IMR-90 (cell line): ENCODE data around the gene SLC2A10. TPM values are rescaled to one million over a fixed set of nuclear protein-coding genes. Genes with fewer than 3 reads are reported as not detected.

ENCODE experiments used
- ATAC-seq: fragments of 200-7000 bp; cut with Tn5 transposase; 2 replicates; pipeline ENCODE4 v1.9.1; 2020; ENCODE audit warnings: low read depth, mild to moderate bottlenecking, moderate library complexity
- BruUV-seq: library from RNA; stranded (reverse); fragments of 400-500 nt; replicated peaks from 2 replicates; lab custom pipeline; 2021; lab: Mats Ljungman, UMichigan
- CTCF ChIA-PET: fragments of 300-600 bp; formaldehyde crosslinking; extraction: SDS; loops from one replicate; lab custom pipeline; 2021; ENCODE audit warnings: antibody characterized with exemption; lab: Yijun Ruan, JAX
- POLR2A ChIA-PET: fragments of 300-600 bp; sonication (Branson Sonifier 250); formaldehyde crosslinking; loops from one replicate; lab custom pipeline; 2022; ENCODE audit warnings: antibody characterized with exemption; ENCODE audit not compliant: unreplicated experiment; lab: Charles Lee
- DNase-seq: peaks from one replicate; pipeline ENCODE4 v3.0.0; 2013
- H2AFZ ChIP-seq: replicated peaks from 2 replicates; pipeline ENCODE3; 2013; ENCODE audit warnings: low read length, mild to moderate bottlenecking; ENCODE audit not compliant: poor library complexity
- H2AK5ac ChIP-seq: 2 replicates; pipeline ENCODE4 v1.6.1; 2013; ENCODE audit warnings: low read depth, low read length, inconsistent platforms
- H2AK9ac ChIP-seq: replicated peaks from 2 replicates; pipeline ENCODE3; 2013; ENCODE audit warnings: mild to moderate bottlenecking, low read depth, low read length, moderate library complexity; ENCODE audit not compliant: poor library complexity
- H2BK120ac ChIP-seq: 2 replicates; pipeline ENCODE4 v1.6.1; 2013; ENCODE audit warnings: low read depth, low read length, inconsistent platforms
- H2BK15ac ChIP-seq: 3 replicates; pipeline ENCODE4 v1.6.1; 2013; ENCODE audit warnings: low read depth, low read length, inconsistent platforms
- H2BK20ac ChIP-seq: 2 replicates; pipeline ENCODE4 v1.6.1; 2013; ENCODE audit warnings: low read depth, mild to moderate bottlenecking, inconsistent platforms, low read length, moderate library complexity
- H2BK5ac ChIP-seq: 2 replicates; pipeline ENCODE4 v1.6.1; 2013; ENCODE audit warnings: mild to moderate bottlenecking, low read depth, low read length, inconsistent platforms; ENCODE audit not compliant: poor library complexity, severe bottlenecking
- H3K14ac ChIP-seq: replicated peaks from 2 replicates; pipeline ENCODE4 v1.6.1; 2013; ENCODE audit warnings: low read depth, low read length, inconsistent platforms
- H3K18ac ChIP-seq: 2 replicates; pipeline ENCODE4 v1.6.1; 2013; ENCODE audit warnings: low read depth, low read length, control low read depth
- H3K23ac ChIP-seq: 2 replicates; pipeline ENCODE4 v1.6.1; 2013; ENCODE audit warnings: low read depth, low read length, inconsistent platforms
- H3K27ac ChIP-seq: 2 replicates; pipeline ENCODE4 v1.5.1; 2013; ENCODE audit warnings: mild to moderate bottlenecking, control low read depth, low read length; ENCODE audit not compliant: insufficient read depth
- H3K27me3 ChIP-seq: 2 replicates; pipeline ENCODE4 v1.6.1; 2013; ENCODE audit warnings: low read length; ENCODE audit not compliant: control insufficient read depth, insufficient read depth
- H3K36me3 ChIP-seq: 2 replicates; pipeline ENCODE4 v1.6.1; 2013; ENCODE audit warnings: low read length, mixed read lengths; ENCODE audit not compliant: control insufficient read depth, insufficient read depth
- H3K4ac ChIP-seq: 2 replicates; pipeline ENCODE4 v1.6.1; 2013; ENCODE audit warnings: low read depth, low read length, inconsistent platforms
- H3K4me1 ChIP-seq: 2 replicates; pipeline ENCODE4 v1.6.1; 2013; ENCODE audit warnings: low read length, mixed read lengths; ENCODE audit not compliant: control insufficient read depth, insufficient read depth
- H3K4me2 ChIP-seq: 2 replicates; pipeline ENCODE4 v1.6.1; 2013; ENCODE audit warnings: low read depth, mild to moderate bottlenecking, control low read depth, low read length, moderate library complexity
- H3K4me3 ChIP-seq: 2 replicates; pipeline ENCODE4 v1.5.1; 2013; ENCODE audit warnings: low read depth, mild to moderate bottlenecking, control low read depth, low read length, moderate library complexity; ENCODE audit not compliant: insufficient read depth
- H3K56ac ChIP-seq: 2 replicates; pipeline ENCODE4 v1.6.1; 2013; ENCODE audit warnings: low read length, inconsistent platforms; ENCODE audit not compliant: insufficient read depth; ENCODE audit errors: extremely low read depth
- H3K79me1 ChIP-seq, 2 experiments: 2 replicates each; pipeline ENCODE4 v1.6.1; 2013; ENCODE audit warnings: low read length in 2 of 2, inconsistent platforms in 1 of 2, low read depth in 1 of 2
- H3K9ac ChIP-seq: 2 replicates; pipeline ENCODE4 v1.6.1; 2013; ENCODE audit warnings: low read depth, low read length, control low read depth
- H3K9me1 ChIP-seq: 2 replicates; pipeline ENCODE4 v1.6.1; 2013; ENCODE audit warnings: low read length, inconsistent platforms; ENCODE audit not compliant: insufficient read depth
- H3K9me3 ChIP-seq: 2 replicates; pipeline ENCODE4 v1.6.1; 2013; ENCODE audit warnings: low read length; ENCODE audit not compliant: control insufficient read depth, insufficient read depth
- H4K20me1 ChIP-seq: 2 replicates; pipeline ENCODE4 v1.6.1; 2013; ENCODE audit warnings: low read length, inconsistent platforms; ENCODE audit not compliant: insufficient read depth
- H4K5ac ChIP-seq: 2 replicates; pipeline ENCODE4 v1.6.1; 2013; ENCODE audit warnings: mild to moderate bottlenecking, low read depth, low read length, control low read depth
- H4K8ac ChIP-seq, 2 experiments: 2 replicates each; pipeline ENCODE4 v1.6.1; 2013; ENCODE audit warnings: low read depth in 2 of 2, low read length in 2 of 2, control low read depth in 1 of 2, inconsistent platforms in 1 of 2
- H4K91ac ChIP-seq: 2 replicates; pipeline ENCODE4 v1.6.1; 2013; ENCODE audit warnings: low read depth, low read length, inconsistent platforms; ENCODE audit not compliant: insufficient read depth
- POLR2A ChIP-seq: IDR thresholded peaks from 2 replicates; pipeline ENCODE4 v1.6.1; 2012; ENCODE audit warnings: mild to moderate bottlenecking, low read depth, low read length
- WGBS, 2 experiments: methylation state at CpG; one replicate each; pipeline versions ENCODE4 v1.1.5 to v1.1.7; 2013; ENCODE audit warnings: missing lambda C conversion rate in 2 of 2; ENCODE audit not compliant: insufficient read length in 1 of 2; ENCODE audit errors: extremely low coverage in 2 of 2; 5-methylcytosine and 5-hydroxymethylcytosine counted together
- dilution Hi-C: fragments of 300-500 bp; cut with HindIII; formaldehyde crosslinking; loops from one replicate; pipeline ENCODE4 v1.14.3; 2018; ENCODE audit warnings: low sequenced_read_pairs; ENCODE audit not compliant: unreplicated experiment
- in situ Hi-C: fragments of 300-500 bp; cut with MboI; formaldehyde crosslinking; loops from 3 replicates; pipeline ENCODE4 v1.14.3; 2019; ENCODE audit warnings: low sequenced_read_pairs, inconsistent platforms, mixed read lengths
- intact Hi-C: fragments of 100-400 bp; cut with micrococcal nuclease; formaldehyde crosslinking; loops from 2 replicates; pipeline ENCODE4 v1.10.0; 2022
- polyA plus RNA-seq, 3 experiments: library from polyadenylated mRNA; depleted of rRNA; stranded (reverse); fragments of >200 nt; gene quantifications; 2 replicates each; pipeline ENCODE4 v1.2.3, GENCODE V29; 2012; ENCODE audit warnings: low replicate concordance in 1 of 3
- total RNA-seq: library from RNA; depleted of rRNA; stranded (reverse); fragments of >200 nt; gene quantifications from 2 replicates; pipeline ENCODE4 v1.2.3, GENCODE V29; 2012
- TF ChIP-seq, protein P1 (sequence below): fragments of 150-350 bp; IDR thresholded peaks from 2 replicates; pipeline ENCODE4 v1.6.1; 2017; ENCODE audit warnings: mild to moderate bottlenecking, antibody characterized with exemption, low read length, low read depth

The SLC2A10 gene
- total and polyA plus RNA-seq, 2 of the 4 experiments (the other 2 are of a cell fraction) = 15.2 to 22.0 TPM

DNA sequence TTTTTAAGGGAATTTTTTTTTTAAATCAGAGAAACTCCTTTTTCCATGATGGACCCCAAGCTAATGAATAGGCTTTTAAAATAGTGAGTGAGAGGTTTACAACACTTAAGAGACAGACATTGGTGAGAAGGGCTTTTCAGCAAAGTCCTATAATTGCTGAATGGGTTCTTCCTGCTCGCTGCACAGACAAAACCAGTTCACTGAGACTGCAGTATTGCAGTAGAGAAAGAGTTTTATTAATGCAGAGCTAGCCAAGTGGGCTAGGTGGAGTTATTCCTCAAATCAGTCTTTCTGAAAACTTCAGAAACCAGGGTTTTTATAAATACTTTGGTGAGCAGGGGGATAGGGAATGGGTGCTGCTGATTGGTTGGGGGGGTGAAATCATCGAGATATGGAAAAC, 3.2 kb upstream of the SLC2A10 start:
- Histone ChIP-seq H2AK9ac (no peak overlapping the region), H2BK5ac (no peak overlapping the region), H3K4ac (no peak overlapping the region), H3K9ac (no peak overlapping the region), H2BK20ac (no peak overlapping the region), H3K4me1 (peaks cover 11% of the 10 kb centered on the region), H4K8ac (no peak overlapping the region), H3K79me1 (peaks cover 13 to 21% of the 10 kb centered on the region in 2 experiments), H3K27me3 (no peaks in the 10 kb centered on the region), H3K27ac (no peak overlapping the region), H3K23ac (no peak overlapping the region), H2AFZ (no peak overlapping the region), H3K9me3 (peaks cover 3% of the 10 kb centered on the region), H3K4me2 (no peak overlapping the region), H4K5ac (no peak overlapping the region), H3K56ac (no peak overlapping the region), H3K14ac (no peak overlapping the region), H2AK5ac (no peak overlapping the region), H4K20me1 (no peaks in the 10 kb centered on the region), H3K18ac (no peak overlapping the region), H3K9me1 (peaks cover 18% of the 10 kb centered on the region), H2BK15ac (no peak overlapping the region), H2BK120ac (no peak overlapping the region), H3K36me3 (peaks cover 3% of the 10 kb centered on the region; the same call in 1 of the 2 replicates), H3K4me3 (no peak overlapping the region), H4K91ac (no peak overlapping the region)
- ATAC-seq (no peak), DNase-seq (no peak)
- dilution Hi-C loops = no loop called here
- in situ Hi-C loops = no loop called here
- POLR2A ChIA-PET = no interaction called here
- WGBS, 2 experiments = 90% methylated on average over 2 of the region's 2 CpGs; no CpG with 5 or more reads in 1 of the 2 experiments
- intact Hi-C loops = no loop called here
- CTCF ChIA-PET = no interaction called here
- BruUV-seq = no TSS peak
- TF ChIP-seq, protein P1, sequence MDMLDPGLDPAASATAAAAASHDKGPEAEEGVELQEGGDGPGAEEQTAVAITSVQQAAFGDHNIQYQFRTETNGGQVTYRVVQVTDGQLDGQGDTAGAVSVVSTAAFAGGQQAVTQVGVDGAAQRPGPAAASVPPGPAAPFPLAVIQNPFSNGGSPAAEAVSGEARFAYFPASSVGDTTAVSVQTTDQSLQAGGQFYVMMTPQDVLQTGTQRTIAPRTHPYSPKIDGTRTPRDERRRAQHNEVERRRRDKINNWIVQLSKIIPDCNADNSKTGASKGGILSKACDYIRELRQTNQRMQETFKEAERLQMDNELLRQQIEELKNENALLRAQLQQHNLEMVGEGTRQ = no peak
- TF ChIP-seq POLR2A = no peak
